Measurements from ENCODE around the gene GGT1.

Gene GGT1

GRCh38 chr22:24602847-24603769 lies at the start of gene GGT1:
TSS of gene GGT1 (plus strand) at chr22:24603193. CDS start at chr22:24611082, 7,889 bp downstream.
- peak; percentile 44 for DNase-seq

GRCh38 chr22:24553597-24554312 lies 49.2 kb upstream of the GGT1 start:
- DNase-seq = peak; percentile 93

GRCh38 chr22:24554313-24555164 lies 48.5 kb upstream of the GGT1 start, which contains the start of gene GUCD1:
TSS of gene GUCD1 (minus strand) at chr22:24555138. CDS start at chr22:24554991, 147 bp downstream.
- DNase-seq = peak; percentile 63

- peak; percentile 100 for DNase-seq
Observed at GRCh38 chr22:24555165-24556039, 47.6 kb upstream of the GGT1 start, which contains the start of gene SNRPD3. TSS of gene SNRPD3 (plus strand) at chr22:24555999. CDS start at chr22:24557675, 1,676 bp downstream.

- no peak for DNase-seq
Observed at GRCh38 chr22:24559471-24559870, 43.5 kb upstream of the GGT1 start.

GRCh38 chr22:24563246-24563645 lies 39.7 kb upstream of the GGT1 start:
- no peak for DNase-seq

GRCh38 chr22:24564376-24565058 lies 38.5 kb upstream of the GGT1 start:
- no peak for DNase-seq

- no peak for DNase-seq
Observed at GRCh38 chr22:24565077-24565476, 37.9 kb upstream of the GGT1 start.

- DNase-seq = no peak
Observed at GRCh38 chr22:24566899-24567511, 36.0 kb upstream of the GGT1 start.

GRCh38 chr22:24567668-24568067 lies 35.3 kb upstream of the GGT1 start:
- no peak for DNase-seq

GRCh38 chr22:24571266-24571665 lies 31.7 kb upstream of the GGT1 start:
- no peak for DNase-seq

GRCh38 chr22:24576778-24577177 lies 26.2 kb upstream of the GGT1 start:
- DNase-seq = no peak

GRCh38 chr22:24578355-24579257 lies 24.4 kb upstream of the GGT1 start:
- DNase-seq = no peak

GRCh38 chr22:24579258-24579601 lies 23.8 kb upstream of the GGT1 start:
- no peak for DNase-seq

GRCh38 chr22:24580276-24580675 lies 22.7 kb upstream of the GGT1 start:
- DNase-seq = no peak

GRCh38 chr22:24582056-24582814 lies 20.8 kb upstream of the GGT1 start:
- no peak for DNase-seq

GRCh38 chr22:24583221-24584165 lies 19.5 kb upstream of the GGT1 start:
- DNase-seq = peak; percentile 38

Measured in hematopoietic multipotent progenitor cell treated with erythropoietin and hydrocortisone succinate and interleukin-3 and kit ligand, for 4 days (in vitro differentiated cells).